ENCODE measurements around the gene DENND1A. TPM values are rescaled to one million over a fixed set of nuclear protein-coding genes. Genes with fewer than 3 reads are reported as not detected.

The DENND1A gene
- total RNA-seq, 1 donor from 2014 or later: 37.3 TPM

DNA sequence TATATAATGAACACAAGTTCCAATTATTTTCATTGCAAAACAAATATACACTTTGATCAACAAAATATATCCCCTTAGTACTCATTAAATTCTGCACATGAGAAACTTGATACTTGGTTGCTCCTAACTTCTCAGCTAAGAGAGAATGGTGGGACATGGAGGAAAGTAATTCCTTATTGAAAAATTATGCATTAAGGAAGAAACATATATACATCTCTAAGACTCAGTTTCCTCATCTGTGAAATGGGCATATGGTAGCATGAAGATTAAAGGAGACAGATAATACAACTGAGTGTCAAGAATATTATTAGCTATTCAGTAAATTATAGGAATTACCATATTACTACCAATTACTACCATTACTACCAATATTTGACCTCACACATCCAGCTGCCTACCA lies 488.2 kb downstream of the DENND1A start:
- Histone ChIP-seq H3K27ac (no peak overlapping the region), H3K4me1 (no peaks in the 10 kb centered on the region), H3K4me3 (no peak overlapping the region), H3K9me3 (no peaks in the 10 kb centered on the region), H3K36me3 (peaks cover 11 to 32% of the 10 kb centered on the region in 2 donors), H3K27me3 (no peaks in the 10 kb centered on the region)
- TF ChIP-seq, protein P1, sequence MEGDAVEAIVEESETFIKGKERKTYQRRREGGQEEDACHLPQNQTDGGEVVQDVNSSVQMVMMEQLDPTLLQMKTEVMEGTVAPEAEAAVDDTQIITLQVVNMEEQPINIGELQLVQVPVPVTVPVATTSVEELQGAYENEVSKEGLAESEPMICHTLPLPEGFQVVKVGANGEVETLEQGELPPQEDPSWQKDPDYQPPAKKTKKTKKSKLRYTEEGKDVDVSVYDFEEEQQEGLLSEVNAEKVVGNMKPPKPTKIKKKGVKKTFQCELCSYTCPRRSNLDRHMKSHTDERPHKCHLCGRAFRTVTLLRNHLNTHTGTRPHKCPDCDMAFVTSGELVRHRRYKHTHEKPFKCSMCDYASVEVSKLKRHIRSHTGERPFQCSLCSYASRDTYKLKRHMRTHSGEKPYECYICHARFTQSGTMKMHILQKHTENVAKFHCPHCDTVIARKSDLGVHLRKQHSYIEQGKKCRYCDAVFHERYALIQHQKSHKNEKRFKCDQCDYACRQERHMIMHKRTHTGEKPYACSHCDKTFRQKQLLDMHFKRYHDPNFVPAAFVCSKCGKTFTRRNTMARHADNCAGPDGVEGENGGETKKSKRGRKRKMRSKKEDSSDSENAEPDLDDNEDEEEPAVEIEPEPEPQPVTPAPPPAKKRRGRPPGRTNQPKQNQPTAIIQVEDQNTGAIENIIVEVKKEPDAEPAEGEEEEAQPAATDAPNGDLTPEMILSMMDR (IDR thresholded peaks at IDR 0.05): no peak
- intact Hi-C loops (cut with DNase I): no loop called here
- no peak for DNase-seq (ENCODE audit: low spot score in 2 of 2)

DNA sequence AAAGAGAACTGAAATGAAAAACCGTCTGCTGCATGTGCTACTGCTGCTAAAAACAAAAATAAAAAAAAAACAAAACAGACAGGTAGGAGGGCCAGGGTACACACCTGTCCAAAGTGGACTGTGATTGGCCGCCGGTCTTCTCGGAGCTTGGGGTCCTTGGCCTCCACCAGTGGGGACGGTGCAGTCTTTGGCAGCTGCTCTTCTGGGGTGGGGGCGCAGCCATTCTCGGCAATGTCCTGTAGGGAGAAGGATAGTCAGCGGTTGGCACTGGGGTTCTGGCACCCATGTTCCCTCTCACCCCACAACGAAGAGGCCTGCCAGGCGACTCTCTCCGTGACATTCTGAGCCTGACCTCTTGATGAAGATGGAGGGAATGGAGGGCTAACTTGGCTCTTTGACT lies 489.7 kb downstream of the DENND1A start:
- H3K36me3 ChIP-seq: peaks cover 14 to 34% of the 10 kb centered on the region in 2 donors
- no peak overlapping the region for H3K4me3 ChIP-seq
- TF ChIP-seq, protein P1 (IDR thresholded peaks at IDR 0.05): no peak
- H3K27ac ChIP-seq: no peak overlapping the region
- H3K4me1 ChIP-seq: no peaks in the 10 kb centered on the region
- no peaks in the 10 kb centered on the region for H3K27me3 ChIP-seq
- intact Hi-C loops (cut with DNase I): no loop called here
- peak in 1 of 2 donors; percentile 37 for DNase-seq (ENCODE audit: low spot score in 2 of 2)
- no peaks in the 10 kb centered on the region for H3K9me3 ChIP-seq

DNA sequence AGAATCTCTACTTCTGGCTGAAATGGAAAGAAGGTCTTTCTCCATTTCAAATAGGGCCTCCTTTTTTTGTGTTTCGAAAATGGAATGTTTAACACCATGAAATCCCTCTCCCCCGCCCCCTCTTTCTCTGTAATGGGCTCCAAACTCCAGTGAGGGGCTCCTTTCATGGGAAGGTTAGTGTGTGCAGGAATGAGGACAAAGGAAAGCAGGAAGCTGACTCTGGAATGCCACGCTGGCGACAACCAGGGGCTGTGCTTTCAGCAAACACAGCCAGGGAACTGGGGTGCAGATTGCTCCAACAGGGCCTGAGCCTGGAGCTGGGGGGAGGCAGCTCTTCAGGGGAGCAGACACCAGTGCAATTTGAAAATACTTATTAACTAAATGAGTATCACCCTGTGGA lies 491.1 kb downstream of the DENND1A start:
- peak in 1 of 2 donors; percentile 31 for DNase-seq (ENCODE audit: low spot score in 2 of 2)
- H3K27ac ChIP-seq: no peak overlapping the region
- H3K4me3 ChIP-seq: no peak overlapping the region
- no peaks in the 10 kb centered on the region for H3K27me3 ChIP-seq
- TF ChIP-seq, protein P1 (IDR thresholded peaks at IDR 0.05): no peak
- intact Hi-C loops (cut with DNase I): no loop called here
- H3K4me1 ChIP-seq: no peaks in the 10 kb centered on the region
- no peaks in the 10 kb centered on the region for H3K9me3 ChIP-seq
- H3K36me3 ChIP-seq: peaks cover 14 to 35% of the 10 kb centered on the region in 2 donors

DNA sequence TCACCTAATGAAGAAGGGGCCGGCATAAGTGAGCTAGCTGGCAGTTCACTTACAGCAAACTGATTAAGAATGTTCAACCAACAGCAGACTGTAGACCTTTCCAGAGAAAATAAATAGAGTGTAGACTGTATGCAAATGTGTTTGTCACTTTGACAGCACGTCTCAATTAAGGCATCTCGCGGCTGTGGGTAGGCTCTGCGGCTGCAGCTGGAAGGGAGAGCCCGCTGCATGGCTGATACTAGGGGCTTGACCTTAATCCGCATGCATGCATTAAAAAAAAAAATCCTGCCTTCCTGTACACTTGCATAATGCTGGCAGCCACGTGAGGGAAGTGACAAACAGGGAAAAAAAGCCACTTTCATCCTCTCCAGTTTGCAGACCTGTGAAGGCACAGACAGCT lies 491.6 kb downstream of the DENND1A start:
- DNase-seq (ENCODE audit: low spot score in 2 of 2): no peak
- Histone ChIP-seq H3K36me3 (peaks cover 14 to 35% of the 10 kb centered on the region in 2 donors), H3K9me3 (no peaks in the 10 kb centered on the region), H3K4me3 (no peak overlapping the region), H3K27me3 (no peaks in the 10 kb centered on the region), H3K27ac (no peak overlapping the region), H3K4me1 (no peaks in the 10 kb centered on the region)
- TF ChIP-seq, protein P1 (IDR thresholded peaks at IDR 0.05): no peak
- intact Hi-C loops (cut with DNase I): no loop called here

DNA sequence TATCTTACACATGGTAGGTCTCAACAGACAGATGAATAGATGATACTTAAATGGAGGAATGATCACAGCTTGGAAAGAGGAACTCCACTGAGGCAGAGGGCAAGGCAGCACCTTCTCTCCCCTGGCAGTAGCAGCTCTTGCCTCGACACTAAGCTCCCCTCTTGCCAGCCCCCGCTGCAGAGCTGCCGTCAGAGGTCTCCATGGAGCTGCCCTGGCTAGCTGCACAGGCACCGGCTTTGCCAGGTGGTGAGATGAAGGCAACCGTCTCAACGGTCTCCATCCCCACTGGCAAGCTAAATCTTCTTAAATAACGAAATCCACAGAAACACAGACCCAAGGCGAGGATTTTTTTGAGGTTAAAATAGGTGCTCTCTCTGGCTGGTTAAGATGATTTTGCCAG lies 492.7 kb downstream of the DENND1A start:
- no peaks in the 10 kb centered on the region for H3K9me3 ChIP-seq
- no peak overlapping the region for H3K27ac ChIP-seq
- no peak overlapping the region for H3K4me3 ChIP-seq
- TF ChIP-seq, protein P1 (IDR thresholded peaks at IDR 0.05): no peak
- intact Hi-C loops (cut with DNase I): no loop called here
- H3K36me3 ChIP-seq: peaks cover 14 to 35% of the 10 kb centered on the region in 2 donors
- H3K4me1 ChIP-seq: no peaks in the 10 kb centered on the region
- DNase-seq (ENCODE audit: low spot score in 2 of 2): peak in 1 of 2 donors; percentile 30
- no peaks in the 10 kb centered on the region for H3K27me3 ChIP-seq

DNA sequence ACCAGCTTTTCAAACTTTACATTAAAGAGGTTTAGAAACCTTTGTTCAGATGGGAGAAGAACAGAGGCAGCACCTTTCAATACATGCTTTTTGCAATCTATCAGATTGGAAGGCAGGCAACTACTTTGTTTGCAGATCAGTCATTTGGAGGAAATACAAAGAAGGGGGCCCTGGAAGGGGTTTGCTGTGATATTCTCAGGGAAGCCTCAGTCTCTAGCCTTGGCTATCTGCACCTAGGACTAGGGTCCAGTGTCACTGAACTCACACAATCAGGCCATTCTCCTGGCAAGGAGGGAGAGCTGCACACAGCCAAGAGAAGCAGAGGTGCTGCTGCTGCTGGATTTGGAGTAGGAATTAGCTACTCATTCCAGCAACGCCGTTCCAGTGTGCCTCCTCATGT lies 494.5 kb downstream of the DENND1A start:
- no peak overlapping the region for H3K27ac ChIP-seq
- H3K36me3 ChIP-seq: peaks cover 20 to 35% of the 10 kb centered on the region in 2 donors
- no peak overlapping the region for H3K4me3 ChIP-seq
- TF ChIP-seq, protein P1 (IDR thresholded peaks at IDR 0.05): no peak
- intact Hi-C loops (cut with DNase I): no loop called here
- no peaks in the 10 kb centered on the region for H3K9me3 ChIP-seq
- peak in 1 of 2 donors; percentile 12 for DNase-seq (ENCODE audit: low spot score in 2 of 2)
- no peaks in the 10 kb centered on the region for H3K27me3 ChIP-seq
- H3K4me1 ChIP-seq: no peaks in the 10 kb centered on the region

All from ascending aorta (tissue), 2 donors.